Measurements from ENCODE around the gene ACTR5.

GRCh38 chr20:38725148-38725901 is 22.9 kb upstream of the ACTR5 start:
- TF ChIP-seq CTCF (IDR thresholded peaks at IDR 0.05) (no peak), POLR2A (IDR thresholded peaks at IDR 0.05) (no peak), POLR2AphosphoS5 (IDR thresholded peaks at IDR 0.05) (no peak), EP300 (IDR thresholded peaks at IDR 0.05; ENCODE audit: low read depth) (no peak)
